Cardiac muscle cell (in vitro differentiated cells and primary cell): ENCODE results near the gene HMGCL. TPM values are rescaled to one million over a fixed set of nuclear protein-coding genes. Genes with fewer than 3 reads are reported as not detected.
"Not testable (repeated sequence)": the region's sequence is repeated elsewhere in the genome, so short reads cannot be mapped to it uniquely, and the experiment has no call there.

Experiments
- DNase-seq, 2 donors: peaks; one replicate each; pipeline versions ENCODE4 v3.0.0 to v3.0.0-alpha.2; 2010 to 2017; ENCODE audit warnings: low read depth in 1 of 2, low spot score in 1 of 2
- H3K27ac ChIP-seq: fragments of 200-600 bp; sonication (generic); 2 replicates; pipeline ENCODE4 v1.5.1; 2016
- H3K27me3 ChIP-seq: fragments of 200-600 bp; sonication (generic); 2 replicates; pipeline ENCODE4 v1.6.0; 2016; ENCODE audit warnings: control low read depth
- H3K36me3 ChIP-seq: fragments of 200-600 bp; sonication (generic); 2 replicates; pipeline ENCODE4 v1.5.1; 2016; ENCODE audit warnings: control low read depth
- H3K4me1 ChIP-seq: fragments of 200-600 bp; sonication (generic); 2 replicates; pipeline ENCODE4 v1.8.1; 2017; ENCODE audit warnings: low read depth, mild to moderate bottlenecking, mixed run types
- H3K4me3 ChIP-seq: fragments of 200-600 bp; sonication (generic); 2 replicates; pipeline ENCODE4 v1.5.1; 2016; ENCODE audit warnings: mild to moderate bottlenecking
- H3K9me3 ChIP-seq: fragments of 200-600 bp; sonication (generic); 2 replicates; pipeline ENCODE4 v1.5.1; 2017; ENCODE audit warnings: low read depth, mild to moderate bottlenecking, control low read depth
- CTCF ChIP-seq: IDR thresholded peaks from 2 replicates; pipeline ENCODE4 v1.5.1; 2012; ENCODE audit warnings: low read depth, mild to moderate bottlenecking, low read length
- polyA plus RNA-seq: library from polyadenylated mRNA; unstranded; fragments of >200 nt; fragmentation: Nextera tagmentation; extraction: Ambion mirVana; gene quantifications from 2 replicates; pipeline ENCODE4 v1.2.1, GENCODE V29; 2016
- total RNA-seq: library from RNA; depleted of rRNA; stranded (reverse); fragments of >200 nt; gene quantifications from 2 replicates; pipeline ENCODE4 v1.2.3, GENCODE V29; 2016

The HMGCL gene
- total and polyA plus RNA-seq, 2 experiments from 2014 or later = 45.3 to 68.8 TPM

- no peak overlapping the region for H3K27ac ChIP-seq
- TF ChIP-seq CTCF = no peak
- no peaks in the 10 kb centered on the region for H3K9me3 ChIP-seq
- H3K4me1 ChIP-seq = peaks cover 3% of the 10 kb centered on the region
- no peaks in the 10 kb centered on the region for H3K36me3 ChIP-seq
- peaks cover 18% of the 10 kb centered on the region for H3K27me3 ChIP-seq
- no peak overlapping the region for H3K4me3 ChIP-seq
- no peak for DNase-seq
These were observed 10.8 kb upstream of the HMGCL start for GRCh38 chr1:23836037-23836436.

- not testable (repeated sequence) for H3K27ac ChIP-seq, H3K36me3 ChIP-seq, H3K9me3 ChIP-seq, DNase-seq, H3K4me1 ChIP-seq, H3K4me3 ChIP-seq
- H3K27me3 ChIP-seq = peaks cover 17% of the 10 kb centered on the region
These were observed 8.9 kb upstream of the HMGCL start for GRCh38 chr1:23834156-23834555.

GRCh38 chr1:23827717-23828116 lies 2.5 kb upstream of the HMGCL start:
- H3K36me3 ChIP-seq = no peaks in the 10 kb centered on the region
- no peak overlapping the region for H3K4me3 ChIP-seq
- no peak for DNase-seq
- H3K4me1 ChIP-seq = no peaks in the 10 kb centered on the region
- H3K9me3 ChIP-seq = no peaks in the 10 kb centered on the region
- no peak for TF ChIP-seq CTCF
- H3K27me3 ChIP-seq = no peaks in the 10 kb centered on the region
- H3K27ac ChIP-seq = no peak overlapping the region

- not testable (repeated sequence) for H3K27ac ChIP-seq, H3K36me3 ChIP-seq, H3K4me1 ChIP-seq, DNase-seq, H3K4me3 ChIP-seq, H3K9me3 ChIP-seq, H3K27me3 ChIP-seq
These were observed 1.4 kb upstream of the HMGCL start for GRCh38 chr1:23826590-23826989.

GRCh38 chr1:23825762-23826522 lies 713 bp upstream of the HMGCL start:
- TF ChIP-seq CTCF = no peak
- H3K9me3 ChIP-seq = no peaks in the 10 kb centered on the region
- H3K27me3 ChIP-seq = no peaks in the 10 kb centered on the region
- H3K4me3 ChIP-seq = peak overlapping the region; percentile 96
- no peak overlapping the region for H3K27ac ChIP-seq
- no peaks in the 10 kb centered on the region for H3K36me3 ChIP-seq
- no peaks in the 10 kb centered on the region for H3K4me1 ChIP-seq
- DNase-seq = peak in 1 of 2 donors; percentile 12

- Histone ChIP-seq H3K27ac (peak overlapping the region; percentile 97), H3K27me3 (no peaks in the 10 kb centered on the region), H3K36me3 (no peaks in the 10 kb centered on the region), H3K9me3 (no peaks in the 10 kb centered on the region), H3K4me3 (peak overlapping the region; percentile 96), H3K4me1 (no peaks in the 10 kb centered on the region)
- TF ChIP-seq CTCF = no peak
- DNase-seq = peak; percentile 5 to 13
These were observed 536 bp downstream of the HMGCL start for GRCh38 chr1:23824711-23825075.
